PC-9 (cell line): ENCODE measurements around the gene TTC17. TPM values are rescaled to one million over a fixed set of nuclear protein-coding genes. Genes with fewer than 3 reads are reported as not detected.
A peak's percentile ranks its signal among the peaks of the same experiment; 100 is the strongest.

Source experiments
- Bru-seq: library from RNA; stranded (reverse); fragments of 400-500 nt; gene quantifications from one replicate; lab custom pipeline; 2021; lab: Mats Ljungman, UMichigan
- BruChase-seq, 2 experiments: library from RNA; stranded (reverse); fragments of 400-500 nt; gene quantifications; one replicate each; lab custom pipeline; 2021; lab: Mats Ljungman, UMichigan
- BruUV-seq: library from RNA; stranded (reverse); fragments of 400-500 nt; replicated peaks from 2 replicates; lab custom pipeline; 2021; lab: Mats Ljungman, UMichigan
- CTCF ChIA-PET: fragments of 300-600 bp; sonication (Branson Sonifier 250); formaldehyde crosslinking; loops from one replicate; lab custom pipeline; 2022; ENCODE audit warnings: antibody characterized with exemption; lab: Charles Lee
- POLR2A ChIA-PET: fragments of 300-600 bp; sonication (Branson Sonifier 250); formaldehyde crosslinking; loops from one replicate; lab custom pipeline; 2022; ENCODE audit warnings: antibody characterized with exemption; ENCODE audit not compliant: unreplicated experiment; lab: Charles Lee
- DNase-seq, 2 experiments: peaks; one replicate each; pipeline versions ENCODE4 v3.0.0 to v3.0.0-alpha.2; 2015 to 2022; ENCODE audit warnings: mixed read lengths in 1 of 2
- H2AFZ ChIP-seq: fragments of 200-600 bp; sonication (generic); 2 replicates; pipeline ENCODE4 v1.8.1; 2017; ENCODE audit warnings: antibody characterized with exemption
- H3F3A ChIP-seq: fragments of 200-600 bp; sonication (generic); 2 replicates; pipeline ENCODE4 v1.8.1; 2017; ENCODE audit warnings: antibody characterized with exemption, mild to moderate bottlenecking, low read depth; ENCODE audit not compliant: insufficient read depth
- H3K27ac ChIP-seq: fragments of 200-600 bp; sonication (generic); 2 replicates; pipeline ENCODE4 v1.6.1; 2016; ENCODE audit warnings: mixed run types
- H3K27me3 ChIP-seq: fragments of 200-600 bp; sonication (generic); 2 replicates; pipeline ENCODE4 v1.6.1; 2016; ENCODE audit warnings: low read depth, mixed run types; ENCODE audit not compliant: insufficient read depth
- H3K36me3 ChIP-seq: fragments of 200-600 bp; sonication (generic); 2 replicates; pipeline ENCODE4 v1.6.1; 2016; ENCODE audit warnings: low read depth, mixed run types
- H3K4me1 ChIP-seq: fragments of 200-600 bp; sonication (generic); replicated peaks from 2 replicates; pipeline ENCODE4 v1.6.1; 2016; ENCODE audit warnings: mixed run types; ENCODE audit not compliant: insufficient read depth
- H3K4me2 ChIP-seq: fragments of 200-600 bp; sonication (generic); 2 replicates; pipeline ENCODE4 v1.6.1; 2017; ENCODE audit warnings: mixed run types
- H3K4me3 ChIP-seq: fragments of 200-600 bp; sonication (generic); 2 replicates; pipeline ENCODE4 v1.6.1; 2016; ENCODE audit warnings: mixed run types
- H3K79me2 ChIP-seq: fragments of 200-600 bp; sonication (generic); 2 replicates; pipeline ENCODE4 v1.6.1; 2017; ENCODE audit warnings: low read depth, mixed run types
- H3K9me2 ChIP-seq: fragments of 200-600 bp; sonication (generic); 2 replicates; pipeline ENCODE4 v1.8.1; 2017; ENCODE audit warnings: mild to moderate bottlenecking; ENCODE audit not compliant: insufficient read depth
- H3K9me3 ChIP-seq: fragments of 200-600 bp; sonication (generic); 2 replicates; pipeline ENCODE4 v1.8.1; 2016; ENCODE audit warnings: low read depth; ENCODE audit not compliant: insufficient read depth
- H4K20me1 ChIP-seq: fragments of 200-600 bp; sonication (generic); 2 replicates; pipeline ENCODE4 v1.8.1; 2017; ENCODE audit not compliant: insufficient read depth
- EZH2 ChIP-seq: fragments of 200-600 bp; sonication (generic); IDR thresholded peaks from 2 replicates; pipeline ENCODE4 v1.8.0; 2017; ENCODE audit warnings: antibody characterized with exemption, low read depth
- intact Hi-C: fragments of 100-400 bp; cut with micrococcal nuclease; formaldehyde crosslinking; loops from one replicate; pipeline ENCODE4 v1.10.0; 2022; ENCODE audit not compliant: unreplicated experiment
- long read RNA-seq: library from polyadenylated mRNA; stranded (forward); transcript quantifications from one replicate; pipeline ENCODE4 v2.0.0, GENCODE V29; 2022
- total RNA-seq: library from RNA; stranded (reverse); gene quantifications from 2 replicates; pipeline ENCODE4 v1.2.3, GENCODE V29; 2021
- TF ChIP-seq, protein P1 (sequence below): fragments of 200-600 bp; sonication (generic); conservative IDR thresholded peaks from 2 replicates; pipeline ENCODE4 v1.6.1; 2017; ENCODE audit warnings: mixed run types, antibody characterized with exemption, mild to moderate bottlenecking, moderate library complexity

TTC17 gene, protein sequence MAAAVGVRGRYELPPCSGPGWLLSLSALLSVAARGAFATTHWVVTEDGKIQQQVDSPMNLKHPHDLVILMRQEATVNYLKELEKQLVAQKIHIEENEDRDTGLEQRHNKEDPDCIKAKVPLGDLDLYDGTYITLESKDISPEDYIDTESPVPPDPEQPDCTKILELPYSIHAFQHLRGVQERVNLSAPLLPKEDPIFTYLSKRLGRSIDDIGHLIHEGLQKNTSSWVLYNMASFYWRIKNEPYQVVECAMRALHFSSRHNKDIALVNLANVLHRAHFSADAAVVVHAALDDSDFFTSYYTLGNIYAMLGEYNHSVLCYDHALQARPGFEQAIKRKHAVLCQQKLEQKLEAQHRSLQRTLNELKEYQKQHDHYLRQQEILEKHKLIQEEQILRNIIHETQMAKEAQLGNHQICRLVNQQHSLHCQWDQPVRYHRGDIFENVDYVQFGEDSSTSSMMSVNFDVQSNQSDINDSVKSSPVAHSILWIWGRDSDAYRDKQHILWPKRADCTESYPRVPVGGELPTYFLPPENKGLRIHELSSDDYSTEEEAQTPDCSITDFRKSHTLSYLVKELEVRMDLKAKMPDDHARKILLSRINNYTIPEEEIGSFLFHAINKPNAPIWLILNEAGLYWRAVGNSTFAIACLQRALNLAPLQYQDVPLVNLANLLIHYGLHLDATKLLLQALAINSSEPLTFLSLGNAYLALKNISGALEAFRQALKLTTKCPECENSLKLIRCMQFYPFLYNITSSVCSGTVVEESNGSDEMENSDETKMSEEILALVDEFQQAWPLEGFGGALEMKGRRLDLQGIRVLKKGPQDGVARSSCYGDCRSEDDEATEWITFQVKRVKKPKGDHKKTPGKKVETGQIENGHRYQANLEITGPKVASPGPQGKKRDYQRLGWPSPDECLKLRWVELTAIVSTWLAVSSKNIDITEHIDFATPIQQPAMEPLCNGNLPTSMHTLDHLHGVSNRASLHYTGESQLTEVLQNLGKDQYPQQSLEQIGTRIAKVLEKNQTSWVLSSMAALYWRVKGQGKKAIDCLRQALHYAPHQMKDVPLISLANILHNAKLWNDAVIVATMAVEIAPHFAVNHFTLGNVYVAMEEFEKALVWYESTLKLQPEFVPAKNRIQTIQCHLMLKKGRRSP
- total RNA-seq, result 71.4 and 81.0 TPM in 2 replicates
- Bru-seq, nascent RNA, result percentile 85 among the genes with signal in this experiment
- percentile 88 among the genes with signal in this experiment for BruChase-seq, experiment 1, labeled RNA remaining after a 2-hour chase
- BruChase-seq, experiment 2, labeled RNA remaining after a 6-hour chase, result percentile 78 among the genes with signal in this experiment
- long read RNA-seq, transcript TTC17-202 (20 exons, 3,648 nt), result major isoform, 32 of 75 reads
- long read RNA-seq, partial matches to known transcripts, result 15 of 75 reads
- long read RNA-seq, other reads (novel, unspliced or antisense), result 27 of 75 reads

DNA sequence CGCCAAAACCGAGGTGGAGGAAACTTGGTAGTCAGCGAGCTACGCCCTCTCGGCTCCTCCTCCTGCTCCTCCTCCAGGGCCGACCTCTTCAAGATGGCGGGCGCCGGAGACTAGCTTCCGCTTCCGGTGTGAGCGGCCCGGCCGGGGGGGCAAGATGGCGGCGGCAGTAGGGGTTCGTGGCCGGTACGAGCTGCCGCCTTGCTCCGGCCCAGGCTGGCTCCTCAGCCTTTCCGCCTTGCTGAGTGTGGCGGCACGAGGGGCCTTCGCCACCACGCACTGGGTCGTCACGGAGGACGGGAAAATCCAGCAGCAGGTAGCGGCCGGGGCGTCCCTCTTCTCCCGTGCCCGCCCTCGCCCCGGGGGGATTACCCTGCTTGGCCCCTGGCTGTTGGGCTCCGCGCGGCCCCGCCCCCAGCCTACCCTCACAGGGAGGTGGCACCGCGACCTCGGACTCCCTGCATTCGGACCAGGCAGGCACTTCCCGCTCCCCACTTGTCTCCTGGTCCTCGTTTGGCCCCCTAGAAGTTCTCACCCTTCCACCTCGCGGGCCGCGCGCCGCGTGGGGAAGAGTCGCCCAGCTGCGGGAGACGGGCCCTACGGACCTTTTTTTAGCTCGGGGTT lies at the start of gene TTC17:
TTC17 (plus strand) TSS at position 120 of the 621 bp plus-strand sequence; CDS start at position 155, 35 bp downstream.
- CTCF ChIA-PET, result interaction anchor here (1.2 kb wide), 1 partner anchor 47 kb away, joined by 3 read pairs; the partner anchor contains the start of gene API5
- Histone ChIP-seq H3K9me3 (no peaks in the 10 kb centered on the region), H3K4me2 (peak within 1 kb of the TSS; percentile 93), H3K27ac (peak within 1 kb of the TSS; percentile 76), H3K4me1 (peaks cover 24% of the 10 kb centered on the region), H2AFZ (peak within 1 kb of the TSS; percentile 94), H3K79me2 (peaks cover 51% of the 10 kb centered on the region), H3K4me3 (peak within 1 kb of the TSS; percentile 97), H3K27me3 (no peaks in the 10 kb centered on the region), H3K9me2 (no peaks in the 10 kb centered on the region; the same call in 1 of the 2 replicates), H4K20me1 (peaks cover 36% of the 10 kb centered on the region), H3F3A (peaks cover 11% of the 10 kb centered on the region; the same call in 1 of the 2 replicates), H3K36me3 (no peaks in the 10 kb centered on the region)
- no peak for TF ChIP-seq EZH2
- TF ChIP-seq, protein P1, sequence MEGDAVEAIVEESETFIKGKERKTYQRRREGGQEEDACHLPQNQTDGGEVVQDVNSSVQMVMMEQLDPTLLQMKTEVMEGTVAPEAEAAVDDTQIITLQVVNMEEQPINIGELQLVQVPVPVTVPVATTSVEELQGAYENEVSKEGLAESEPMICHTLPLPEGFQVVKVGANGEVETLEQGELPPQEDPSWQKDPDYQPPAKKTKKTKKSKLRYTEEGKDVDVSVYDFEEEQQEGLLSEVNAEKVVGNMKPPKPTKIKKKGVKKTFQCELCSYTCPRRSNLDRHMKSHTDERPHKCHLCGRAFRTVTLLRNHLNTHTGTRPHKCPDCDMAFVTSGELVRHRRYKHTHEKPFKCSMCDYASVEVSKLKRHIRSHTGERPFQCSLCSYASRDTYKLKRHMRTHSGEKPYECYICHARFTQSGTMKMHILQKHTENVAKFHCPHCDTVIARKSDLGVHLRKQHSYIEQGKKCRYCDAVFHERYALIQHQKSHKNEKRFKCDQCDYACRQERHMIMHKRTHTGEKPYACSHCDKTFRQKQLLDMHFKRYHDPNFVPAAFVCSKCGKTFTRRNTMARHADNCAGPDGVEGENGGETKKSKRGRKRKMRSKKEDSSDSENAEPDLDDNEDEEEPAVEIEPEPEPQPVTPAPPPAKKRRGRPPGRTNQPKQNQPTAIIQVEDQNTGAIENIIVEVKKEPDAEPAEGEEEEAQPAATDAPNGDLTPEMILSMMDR, result no peak
- BruUV-seq, result no TSS peak
- DNase-seq, result peak; percentile 90 to 94
- intact Hi-C loops, result loop anchor here (2.0 to 5.0 kb wide), 3 partner anchors 38 to 472 kb away; partner anchors contain the start of gene API5
- POLR2A ChIA-PET, result interaction anchor here (0.6 to 1.1 kb wide), 7 partner anchors 19 to 344 kb away, joined by 3 to 6 read pairs (median 4); partner anchors contain the start of gene API5

DNA sequence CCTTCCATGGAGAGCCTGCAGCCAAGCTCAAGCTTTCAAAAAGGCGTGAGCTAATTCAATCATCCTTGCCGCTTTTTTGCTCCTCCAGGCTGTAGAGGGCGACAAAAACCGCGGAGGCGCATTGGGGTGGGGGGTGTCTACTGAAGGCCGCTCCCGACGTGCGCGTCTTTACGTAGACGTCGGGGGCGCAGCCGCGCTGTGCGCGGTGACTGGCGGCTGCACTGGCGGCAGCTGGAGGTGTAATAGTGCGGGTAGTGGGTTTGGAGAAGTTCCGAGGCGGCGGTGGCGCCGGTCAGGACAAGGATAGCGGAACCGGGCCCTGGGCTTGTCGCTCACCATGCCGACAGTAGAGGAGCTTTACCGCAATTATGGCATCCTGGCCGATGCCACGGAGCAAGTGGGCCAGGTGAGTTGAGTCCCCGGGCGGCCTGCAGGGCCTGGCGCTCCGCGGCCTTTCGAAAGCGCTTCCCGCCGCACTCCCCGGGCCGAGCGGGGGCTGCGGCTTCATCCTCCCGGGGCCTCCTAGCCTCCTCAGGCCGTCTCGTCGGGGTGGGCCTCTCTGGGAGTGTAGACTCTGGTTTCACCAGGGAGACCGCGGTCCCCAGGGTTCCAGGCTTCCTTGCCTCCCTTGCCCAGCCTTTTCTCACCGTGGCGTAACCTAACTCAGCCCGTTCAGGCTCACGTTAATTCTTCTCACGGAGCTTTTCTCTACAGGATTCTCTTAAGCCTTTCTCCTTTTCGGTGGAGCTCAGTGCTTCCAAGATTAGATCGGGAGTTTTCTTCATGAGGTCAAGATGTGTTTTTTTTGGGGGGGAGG lies 46.7 kb upstream of the TTC17 start, which contains the start of gene API5:
API5 (plus strand) TSS at position 206 of the 817 bp plus-strand sequence; CDS start at position 338, 132 bp downstream.
- Histone ChIP-seq H3K36me3 (0 out of 2 replicates have a peak, but pooled peaks cover 9% of the 10 kb centered on the region), H3K4me2 (peak within 1 kb of the TSS; percentile 89), H3K27me3 (peaks cover 7% of the 10 kb centered on the region; the same call in 1 of the 2 replicates), H3K4me1 (peaks cover 22% of the 10 kb centered on the region), H3K9me3 (no peaks in the 10 kb centered on the region), H3F3A (peaks cover 8% of the 10 kb centered on the region; the same call in 1 of the 2 replicates), H4K20me1 (peaks cover 40% of the 10 kb centered on the region), H2AFZ (peak within 1 kb of the TSS; percentile 79), H3K27ac (peak within 1 kb of the TSS; percentile 63), H3K4me3 (peak within 1 kb of the TSS; percentile 96), H3K9me2 (no peaks in the 10 kb centered on the region), H3K79me2 (peaks cover 53% of the 10 kb centered on the region)
- CTCF ChIA-PET, result interaction anchor here (0.6 to 1.0 kb wide), 8 partner anchors 14 to 1560 kb away, joined by 3 to 9 read pairs (median 3); partner anchors contain the start of gene TTC17
- POLR2A ChIA-PET, result interaction anchor here (0.6 to 1.3 kb wide), 4 partner anchors 47 to 990 kb away, joined by 3 to 6 read pairs (median 4); partner anchors contain the start of gene TTC17
- TF ChIP-seq, protein P1, result peak; percentile 83
- no peak for TF ChIP-seq EZH2
- BruUV-seq, result TSS peak; percentile 52
- intact Hi-C loops, result loop anchor here (2.0 to 5.0 kb wide), 2 partner anchors 45 to 369 kb away; partner anchors contain the start of genes HSD17B12 and TTC17
- DNase-seq, result peak; percentile 90 to 93
